GM18526 (cell line): ENCODE results near the gene SLC6A4.

Experiments
- POLR2A ChIP-seq: IDR thresholded peaks from 3 replicates; pipeline ENCODE4 v1.6.1; 2011; ENCODE audit not compliant: insufficient read length; ENCODE audit errors: extremely low read depth

SLC6A4 gene

DNA sequence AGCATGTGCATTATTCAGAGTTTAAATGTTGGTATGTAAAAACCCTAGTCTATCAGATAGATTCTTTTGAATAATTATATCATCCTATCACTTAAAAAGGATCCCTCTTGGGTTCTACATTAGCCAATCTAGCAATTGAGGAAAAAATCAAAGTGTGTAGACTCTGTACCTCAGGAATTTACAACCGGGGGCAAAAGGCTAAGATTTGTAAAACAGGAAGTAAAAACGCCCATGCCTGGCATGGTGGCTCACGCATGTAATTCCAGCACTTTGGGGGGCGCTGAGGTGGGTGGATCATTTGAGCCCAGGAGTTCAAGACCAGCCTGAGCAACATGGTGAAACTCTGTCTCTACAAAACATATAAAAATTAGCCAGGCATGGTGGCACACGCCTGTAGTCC lies 58.6 kb downstream of the SLC6A4 start:
- TF ChIP-seq POLR2A: no peak

DNA sequence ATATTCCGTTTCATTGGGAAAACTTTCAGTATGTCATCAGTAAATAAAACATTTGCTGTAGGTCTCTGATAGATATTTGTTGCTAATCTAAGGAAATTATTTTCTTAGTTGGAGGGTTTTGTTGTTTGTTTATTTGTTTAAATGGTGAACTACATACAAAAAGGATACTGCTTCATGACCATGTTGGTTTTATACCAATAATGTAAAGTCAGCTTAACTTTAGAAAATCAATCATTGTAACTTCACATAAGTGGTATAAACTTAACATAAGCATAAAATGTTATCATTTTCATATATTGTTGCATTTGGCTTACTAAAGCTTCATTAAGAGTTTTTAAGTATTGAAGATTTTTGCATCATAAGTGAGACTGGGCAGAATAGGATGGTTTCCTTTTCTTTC lies 60.9 kb downstream of the SLC6A4 start:
- TF ChIP-seq POLR2A: no peak

DNA sequence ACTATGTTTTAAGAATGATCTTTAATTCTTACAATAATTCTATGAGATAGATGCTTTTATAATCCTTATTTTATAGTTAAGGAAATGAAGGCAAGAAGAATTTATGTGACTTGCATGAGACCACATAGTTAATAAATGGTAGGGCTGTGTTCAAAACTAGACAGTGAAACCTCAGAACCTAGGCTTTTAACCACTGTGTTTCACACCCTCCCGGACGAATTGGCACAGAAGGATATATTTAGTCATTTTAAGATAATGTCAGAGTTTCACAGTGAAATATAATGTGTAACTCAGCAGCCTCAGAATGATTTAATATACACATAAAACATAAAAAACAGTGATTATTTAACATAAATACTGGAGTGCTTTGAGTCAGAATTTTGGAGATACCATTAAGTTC lies 61.8 kb downstream of the SLC6A4 start:
- no peak for TF ChIP-seq POLR2A

DNA sequence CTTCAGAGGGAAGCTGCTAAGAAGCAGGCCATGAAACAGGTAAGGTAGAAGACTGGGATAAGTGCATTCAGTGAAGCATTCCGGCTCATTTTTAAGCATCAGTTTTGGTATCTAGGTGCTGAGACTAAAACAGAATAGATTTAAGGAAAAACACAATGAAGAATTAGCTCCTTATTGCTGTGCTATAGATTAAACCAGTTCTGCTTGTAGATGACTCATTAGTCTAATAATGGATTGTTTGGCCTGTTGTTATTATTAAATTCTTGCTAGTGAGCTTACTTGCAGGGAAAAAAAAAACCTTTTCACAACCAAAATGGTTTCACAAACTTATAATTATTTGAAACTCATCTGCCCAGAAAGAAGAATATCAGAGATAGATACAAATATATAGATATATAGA lies 62.9 kb downstream of the SLC6A4 start:
- no peak for TF ChIP-seq POLR2A

DNA sequence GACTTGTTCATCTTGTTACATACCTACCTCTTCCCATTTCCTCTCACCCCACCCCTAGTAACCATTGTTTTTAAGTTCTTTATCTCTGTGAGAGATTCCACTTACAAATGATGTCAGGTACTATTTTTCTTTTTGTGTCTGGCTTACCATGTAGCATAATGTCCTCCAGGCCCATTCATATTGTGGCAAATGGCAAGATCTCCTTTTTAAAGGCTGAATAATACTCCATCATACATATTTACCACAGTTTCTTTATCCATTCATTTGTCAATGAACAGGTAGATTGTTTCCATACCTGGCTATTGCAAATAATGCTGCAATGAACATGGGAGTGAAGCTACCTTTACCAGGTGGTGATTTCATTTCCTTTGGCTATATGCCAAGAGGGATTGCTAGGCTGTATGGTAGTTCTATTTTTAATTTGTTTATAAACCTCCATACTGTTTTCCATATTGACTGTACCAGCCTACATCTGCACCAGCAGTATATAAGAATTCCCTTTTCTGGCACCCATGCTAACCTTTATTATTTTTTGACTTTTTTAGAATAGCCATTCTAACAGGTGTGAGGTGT lies 65.0 kb downstream of the SLC6A4 start:
- TF ChIP-seq POLR2A: no peak

DNA sequence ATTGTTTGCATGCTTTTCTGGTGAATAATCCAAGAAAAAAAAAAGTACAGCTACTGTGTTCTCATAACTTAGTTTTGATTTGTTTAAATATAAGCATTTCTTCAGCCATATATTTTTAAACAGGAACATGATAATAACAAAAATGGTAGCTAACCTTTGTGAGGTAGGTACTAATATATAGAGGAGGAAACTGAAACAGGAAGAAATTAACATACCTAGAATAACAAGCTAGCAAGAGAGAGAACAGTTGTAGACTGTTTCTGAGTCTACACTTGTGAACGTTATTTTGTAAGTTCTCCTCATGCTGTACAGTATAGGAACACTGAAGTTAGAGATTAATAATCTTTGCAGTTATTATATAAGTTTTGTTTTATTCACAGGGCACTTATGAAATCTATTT lies 69.5 kb downstream of the SLC6A4 start:
- TF ChIP-seq POLR2A: no peak

DNA sequence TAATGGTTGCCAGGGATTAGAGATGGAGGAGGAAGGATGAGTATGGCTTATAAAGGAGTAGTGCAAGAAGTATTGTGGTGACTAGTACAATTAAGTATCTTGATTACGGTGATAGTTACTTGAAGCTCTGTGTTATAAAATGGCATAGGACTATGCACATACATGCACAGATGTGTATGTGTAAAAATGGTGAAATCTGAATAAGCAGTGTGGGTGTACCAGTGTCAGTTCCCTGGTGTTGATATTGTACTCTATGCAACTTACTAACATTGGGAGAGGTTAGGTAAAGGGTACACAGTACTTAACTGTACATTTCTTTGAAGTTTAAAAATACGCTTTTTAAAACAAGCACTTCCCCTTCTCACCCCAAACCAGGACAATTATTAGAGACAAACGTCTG lies 70.3 kb downstream of the SLC6A4 start:
- no peak for TF ChIP-seq POLR2A

DNA sequence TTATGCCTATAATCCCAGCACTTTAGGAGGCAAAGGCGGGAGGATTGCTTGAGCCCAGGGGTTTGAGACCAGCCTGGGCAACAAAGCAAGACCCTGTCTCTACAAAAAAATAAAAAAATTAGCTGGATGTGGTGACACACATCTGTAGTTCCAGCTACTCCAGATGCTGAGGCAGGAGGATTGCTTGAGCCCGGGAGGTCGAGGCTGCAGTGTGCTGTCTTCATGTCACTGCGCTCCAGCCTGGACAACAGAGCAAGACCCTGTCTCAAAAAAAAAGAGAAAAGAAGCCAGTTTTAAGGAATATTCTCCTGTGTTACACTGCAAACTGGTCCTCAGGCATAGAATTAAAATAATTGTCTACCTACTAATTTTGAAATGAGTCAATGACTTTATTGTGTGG lies 71.0 kb downstream of the SLC6A4 start:
- no peak for TF ChIP-seq POLR2A

DNA sequence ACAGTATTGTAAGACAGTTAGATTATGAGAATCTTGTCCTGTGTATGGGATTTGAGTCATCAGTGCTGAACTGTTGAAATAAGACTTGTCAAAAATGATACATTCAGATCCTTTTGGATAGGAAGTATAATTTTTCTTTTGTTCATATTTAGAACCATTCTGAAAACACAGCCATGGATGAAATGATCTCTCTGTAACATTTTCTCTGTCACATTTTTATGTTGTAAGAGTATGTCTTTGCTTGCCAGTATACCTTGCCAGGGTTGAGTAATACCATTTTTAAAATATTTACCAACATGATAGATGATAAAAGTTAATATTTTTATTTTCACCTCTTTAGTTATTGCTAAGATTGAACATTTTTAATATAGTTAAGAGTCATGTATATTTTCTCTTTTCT lies 73.9 kb downstream of the SLC6A4 start:
- no peak for TF ChIP-seq POLR2A

DNA sequence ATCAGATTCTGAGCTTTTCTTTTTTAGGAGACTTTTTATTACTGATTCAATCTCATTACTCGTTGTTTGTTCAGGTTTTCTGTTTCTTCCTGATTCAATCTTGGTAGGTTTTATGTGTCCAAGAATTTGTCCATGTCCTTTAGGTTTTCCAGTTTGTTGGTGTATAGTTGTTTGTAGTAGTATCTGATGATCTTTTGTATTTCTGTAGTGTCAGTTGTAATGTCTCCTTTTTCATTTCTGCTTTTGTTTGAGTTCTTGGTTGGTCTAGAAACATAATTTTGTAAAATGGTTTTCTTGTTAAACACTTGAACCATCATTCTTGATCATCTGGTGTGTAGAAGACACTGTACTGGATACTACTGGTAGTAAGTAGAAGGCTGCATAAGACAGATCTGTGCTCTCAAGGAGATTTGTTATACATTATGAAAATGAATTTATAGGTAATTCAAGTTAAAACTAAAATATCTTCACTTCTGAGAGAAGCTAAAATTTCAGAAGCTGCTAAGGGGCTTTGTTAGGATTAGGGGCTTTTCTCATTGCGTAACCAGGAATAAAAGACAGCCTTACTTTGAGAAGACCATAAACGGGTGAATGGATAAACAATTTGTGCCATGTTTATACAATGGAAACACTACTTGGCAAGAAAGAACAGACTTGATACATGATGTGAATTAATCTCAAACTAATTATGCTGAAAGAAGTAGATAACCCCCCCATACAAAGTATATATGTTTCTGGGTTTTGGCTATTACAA lies 74.9 kb downstream of the SLC6A4 start:
- TF ChIP-seq POLR2A: no peak

DNA sequence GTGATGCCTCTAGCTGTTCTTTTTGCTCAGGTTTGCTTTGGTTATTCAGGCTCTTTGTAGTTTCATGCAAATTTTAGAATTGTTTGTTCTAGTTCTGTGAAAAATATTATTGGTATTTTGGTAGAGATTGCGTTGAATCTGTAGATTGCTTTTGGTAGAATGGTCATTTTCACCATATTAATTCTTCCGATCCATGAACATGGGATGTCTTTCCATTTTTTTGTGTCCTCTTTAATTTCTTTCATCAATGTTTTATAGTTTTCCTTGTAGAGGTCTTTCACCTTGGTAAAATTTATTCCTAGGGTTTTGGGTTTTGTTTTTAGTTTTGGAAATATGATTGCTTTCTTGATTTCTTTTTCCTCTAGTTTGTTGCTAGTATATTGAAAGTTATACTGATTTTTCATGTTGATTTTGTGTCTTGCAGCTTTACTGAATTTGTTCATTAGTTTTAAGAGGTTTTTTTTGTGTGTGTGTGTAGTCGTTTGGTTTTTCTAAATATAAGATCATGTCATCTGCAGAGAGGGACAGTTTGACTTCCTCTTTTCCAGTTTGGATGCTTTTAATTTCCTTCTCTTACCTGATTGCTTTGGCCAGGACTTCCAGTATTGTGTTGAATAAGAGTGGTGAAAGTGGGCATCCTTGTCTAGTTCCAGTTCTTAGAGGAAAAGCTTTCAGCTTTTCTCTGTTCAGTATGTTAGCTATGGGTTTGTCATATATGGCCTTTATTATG lies 76.4 kb downstream of the SLC6A4 start:
- TF ChIP-seq POLR2A: no peak

DNA sequence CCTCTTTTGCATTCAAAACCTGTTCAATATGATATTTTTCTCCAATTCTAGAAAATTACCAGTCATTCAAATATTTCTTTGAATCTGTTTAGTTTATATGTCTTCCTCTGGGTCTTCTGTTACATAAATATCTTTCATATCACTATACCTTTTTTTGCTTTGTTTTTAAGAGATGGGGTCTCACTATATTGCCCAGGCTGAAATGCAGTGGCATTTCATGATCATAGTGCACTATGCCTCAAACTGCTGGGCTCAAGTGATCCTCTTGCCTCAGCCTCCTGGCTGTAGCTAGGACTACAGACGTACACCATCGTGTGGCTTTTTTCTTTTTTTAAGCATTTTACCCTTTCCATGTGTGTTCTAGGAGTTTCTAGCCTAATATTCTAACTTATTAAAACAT lies 80.1 kb downstream of the SLC6A4 start:
- no peak for TF ChIP-seq POLR2A

DNA sequence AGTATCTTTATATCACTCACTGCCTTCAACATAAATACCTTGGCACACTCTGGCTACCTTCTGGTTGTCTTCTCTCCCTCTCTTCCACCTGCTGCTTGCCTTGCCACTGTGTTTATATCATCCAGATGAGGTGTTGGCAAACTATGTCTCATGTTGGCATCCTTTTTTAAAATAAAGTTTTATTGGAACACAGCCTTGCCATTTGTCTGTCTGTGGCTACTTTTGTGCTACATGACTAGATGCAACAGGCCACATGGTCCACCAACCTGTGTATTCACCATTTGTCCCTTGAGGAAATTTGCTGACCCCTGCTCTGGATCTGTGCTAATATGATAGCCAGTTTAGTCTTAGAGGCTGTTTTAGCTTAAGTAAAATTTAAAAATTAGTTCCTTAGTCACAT lies 82.0 kb downstream of the SLC6A4 start:
- no peak for TF ChIP-seq POLR2A

DNA sequence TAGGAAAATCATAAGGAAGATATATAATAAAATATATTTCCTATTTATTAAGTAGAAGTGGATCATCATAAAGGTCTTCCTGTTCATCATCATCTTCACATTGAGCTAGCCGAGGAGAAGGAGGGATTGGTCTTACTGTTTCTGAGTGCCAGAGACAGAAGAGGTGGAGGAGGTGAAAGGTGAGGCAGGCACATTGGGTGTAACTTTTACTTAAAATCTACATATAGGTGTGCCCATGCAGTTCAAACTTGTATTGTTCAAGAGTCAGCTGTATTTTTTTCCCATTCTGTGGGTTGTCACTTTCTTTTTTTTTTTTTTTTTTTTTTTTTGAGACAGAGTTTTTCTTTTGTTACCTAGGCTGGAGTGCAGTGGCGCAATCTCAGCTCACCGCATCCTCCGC lies 84.0 kb downstream of the SLC6A4 start:
- TF ChIP-seq POLR2A: no peak

DNA sequence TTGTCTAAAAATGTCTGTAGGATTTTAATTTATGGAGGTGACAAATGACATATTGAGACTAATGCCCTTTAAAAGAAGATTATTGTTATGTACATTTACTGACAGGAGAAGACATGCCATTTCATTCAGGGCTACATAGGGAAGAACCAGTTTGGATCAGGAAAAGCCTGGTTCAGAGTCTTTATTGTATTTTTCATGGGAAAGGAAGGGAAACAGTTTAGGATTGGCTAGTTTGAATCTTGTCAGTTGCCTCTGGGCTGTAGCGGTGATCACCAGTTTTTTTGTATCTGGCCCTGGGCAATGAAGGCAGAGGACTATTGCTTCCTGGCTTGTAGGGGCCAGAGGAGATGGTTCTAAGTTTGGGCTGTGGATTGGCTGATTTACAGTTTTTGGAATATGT lies 87.1 kb downstream of the SLC6A4 start:
- TF ChIP-seq POLR2A: no peak
